ENCODE results near the gene ROCK1. TPM values are rescaled to one million over a fixed set of nuclear protein-coding genes. Genes with fewer than 3 reads are reported as not detected.
"Not testable (repeated sequence)": the region's sequence is repeated elsewhere in the genome, so short reads cannot be mapped to it uniquely, and the experiment has no call there.

Gene ROCK1
- total RNA-seq, 1 experiment from 2014 or later: 20.0 TPM

- in situ Hi-C loops (cut with HindIII; ENCODE audit: low sequenced_read_pairs): no loop called here
- no peak for DNase-seq (ENCODE audit: low spot score)
Measured at GRCh38 chr18:20971886-20972267, 139.7 kb downstream of the ROCK1 start.

DNA sequence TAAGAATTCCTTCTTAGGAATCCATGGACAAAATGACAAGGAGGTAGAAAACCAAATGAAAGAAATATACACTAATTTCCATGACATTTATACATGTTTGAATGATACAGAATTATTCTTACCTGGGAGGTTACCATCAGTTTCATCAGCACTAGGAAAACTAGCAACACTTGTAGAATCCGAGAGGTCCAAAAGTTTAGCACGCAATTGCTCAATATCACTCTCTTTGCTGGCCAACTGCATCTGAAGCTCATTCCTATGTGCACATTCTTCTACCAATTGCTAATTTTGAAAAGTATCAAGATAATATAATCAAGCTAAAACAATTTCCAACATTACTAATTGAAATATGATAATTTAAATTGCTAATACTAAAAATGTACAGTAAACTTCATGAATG is 144.8 kb downstream of the ROCK1 start:
- no peak for DNase-seq (ENCODE audit: low spot score)
- in situ Hi-C loops (cut with HindIII; ENCODE audit: low sequenced_read_pairs): no loop called here

- in situ Hi-C loops (cut with HindIII; ENCODE audit: low sequenced_read_pairs): no loop called here
- no peak for DNase-seq (ENCODE audit: low spot score)
Measured at GRCh38 chr18:20963027-20963426, 148.6 kb downstream of the ROCK1 start.

DNA sequence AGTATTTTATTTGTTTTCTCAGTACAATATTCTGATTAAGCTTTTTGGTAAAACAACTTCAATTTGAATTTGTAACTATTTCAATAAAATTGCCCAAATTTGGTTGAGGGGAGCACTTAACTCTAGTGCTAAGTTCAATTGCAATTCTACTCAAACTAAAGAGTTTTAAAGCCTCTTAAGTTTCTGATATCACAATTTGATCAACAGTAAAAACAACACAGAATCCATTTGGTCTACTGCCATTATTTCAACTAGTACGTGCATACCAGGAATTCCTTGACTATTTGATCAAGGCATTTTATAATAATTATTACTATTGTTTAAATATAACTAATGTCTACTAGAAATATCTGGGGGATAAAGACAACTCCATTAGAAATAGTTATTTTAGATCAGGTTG is 150.9 kb downstream of the ROCK1 start:
- in situ Hi-C loops (cut with HindIII; ENCODE audit: low sequenced_read_pairs): no loop called here
- no peak for DNase-seq (ENCODE audit: low spot score)

- in situ Hi-C loops (cut with HindIII; ENCODE audit: low sequenced_read_pairs); DNase-seq (ENCODE audit: low spot score): not testable (repeated sequence)
Measured at GRCh38 chr18:20950827-20951226, 160.8 kb downstream of the ROCK1 start.

Other genes with a start within 250 kb of the ROCK1 start
- gene GREB1L, start 130.4 kb upstream of the ROCK1 start, total RNA-seq (2014; rRNA removed; shearing (Covaris generic)): 7.6 and 11.7 TPM in 2 replicates

Data from G401 (cell line).